Endodermal cell (in vitro differentiated cells): ENCODE data around the gene CTRB2. TPM values are rescaled to one million over a fixed set of nuclear protein-coding genes. Genes with fewer than 3 reads are reported as not detected.

Experiments
- DNase-seq: peaks from one replicate; pipeline ENCODE4 v3.0.0-alpha.2; 2017
- H3K27ac ChIP-seq: 2 replicates; pipeline ENCODE4 v1.5.1; 2013; ENCODE audit warnings: mild to moderate bottlenecking, low read depth, low read length, moderate library complexity
- H3K27me3 ChIP-seq: 2 replicates; pipeline ENCODE4 v1.6.1; 2013; ENCODE audit warnings: mild to moderate bottlenecking, low read length, moderate library complexity; ENCODE audit not compliant: insufficient read depth, control insufficient read depth, poor library complexity, severe bottlenecking
- H3K36me3 ChIP-seq: 2 replicates; pipeline ENCODE4 v1.7.0; 2013; ENCODE audit warnings: mild to moderate bottlenecking, low read length, moderate library complexity; ENCODE audit not compliant: control insufficient read depth, insufficient read depth
- H3K4me1 ChIP-seq: one replicate; pipeline ENCODE4 v1.7.0; 2013; ENCODE audit warnings: low read length; ENCODE audit not compliant: control insufficient read depth, insufficient read depth
- H3K4me3 ChIP-seq: 2 replicates; pipeline ENCODE4 v1.5.1; 2013; ENCODE audit warnings: mild to moderate bottlenecking, low read length, moderate library complexity
- H3K9ac ChIP-seq: 2 replicates; pipeline ENCODE4 v1.6.1; 2013; ENCODE audit warnings: mild to moderate bottlenecking, low read length, moderate library complexity; ENCODE audit not compliant: poor library complexity, severe bottlenecking; ENCODE audit errors: extremely low read depth
- H3K9me3 ChIP-seq: 2 replicates; pipeline ENCODE4 v1.6.1; 2013; ENCODE audit warnings: mild to moderate bottlenecking, low read length, moderate library complexity; ENCODE audit not compliant: control insufficient read depth
- H3K27ac Mint-ChIP-seq: 2 replicates; pipeline ENCODE4 v1.8.0; 2020; ENCODE audit warnings: mixed read lengths
- H3K27me3 Mint-ChIP-seq: 2 replicates; pipeline ENCODE4 v1.8.0; 2021; ENCODE audit warnings: mild to moderate bottlenecking, mixed read lengths; ENCODE audit not compliant: insufficient read depth
- H3K36me3 Mint-ChIP-seq: 2 replicates; pipeline ENCODE4 v1.8.0; 2020; ENCODE audit warnings: low read depth, mixed read lengths
- H3K4me1 Mint-ChIP-seq: 2 replicates; pipeline ENCODE4 v1.8.0; 2020; ENCODE audit warnings: mixed read lengths
- H3K4me3 Mint-ChIP-seq: 2 replicates; pipeline ENCODE4 v1.8.0; 2020; ENCODE audit warnings: mild to moderate bottlenecking, moderate library complexity, mixed read lengths
- H3K9me3 Mint-ChIP-seq: 2 replicates; pipeline ENCODE4 v1.8.0; 2020; ENCODE audit warnings: mild to moderate bottlenecking, mixed read lengths
- WGBS, 2 experiments: methylation state at CpG; one replicate each; pipeline versions ENCODE4 v1.1.5 to v1.1.7; 2013; ENCODE audit warnings: missing lambda C conversion rate in 2 of 2, mixed read lengths in 1 of 2; ENCODE audit not compliant: insufficient coverage in 1 of 2, insufficient read length in 1 of 2; 5-methylcytosine and 5-hydroxymethylcytosine counted together
- total RNA-seq, 2 donors: library from RNA; stranded (reverse); fragmentation: NEBNext Ultra II Directional in 1 of 2; extraction: Animal tissue kit (Norgen Biotek cat#: 25700) in 1 of 2; gene quantifications; 2 replicates in 1 of 2; 3 replicates in 1 of 2; pipeline ENCODE4 v1.2.1, GENCODE V29; 2021
- TF ChIP-seq, protein P1 (sequence below): fragments of 200-600 bp; sonication (generic); conservative IDR thresholded peaks from 2 replicates; pipeline ENCODE4 v1.5.0; 2021; ENCODE audit warnings: antibody characterized with exemption, mild to moderate bottlenecking

The CTRB2 gene
- total RNA-seq, 2 donors from 2014 or later = not detected

DNA sequence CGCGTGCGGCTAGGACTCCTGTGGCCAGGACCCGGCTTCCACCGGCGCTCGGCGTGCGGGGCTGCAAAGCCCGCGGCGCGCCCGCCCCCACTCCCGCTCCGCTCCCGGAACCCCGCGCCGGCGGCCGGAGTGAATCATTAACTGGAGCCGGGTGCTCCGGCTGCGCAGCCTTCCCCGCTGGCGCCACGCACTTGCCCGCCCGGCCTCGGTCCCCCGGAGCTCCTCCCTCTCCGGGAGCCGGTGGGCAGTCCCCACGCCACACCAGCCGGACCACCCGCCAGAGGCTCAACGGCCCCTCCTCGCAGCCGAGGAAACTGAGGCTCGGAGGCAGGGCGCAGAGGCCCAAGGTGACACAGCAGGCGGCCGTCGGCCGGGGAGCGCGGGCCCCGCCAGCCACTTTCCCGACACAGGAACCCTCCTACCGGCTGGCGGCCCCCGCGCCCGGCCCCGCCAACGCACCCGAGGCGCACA, 43.9 kb upstream of the CTRB2 start:
- H3K36me3 ChIP-seq = no peaks in the 10 kb centered on the region
- peak overlapping the region; percentile 78 for H3K27ac Mint-ChIP-seq
- H3K4me3 Mint-ChIP-seq = peak overlapping the region; percentile 74
- H3K9me3 Mint-ChIP-seq = no peaks in the 10 kb centered on the region
- peaks cover 19% of the 10 kb centered on the region for H3K4me1 ChIP-seq
- H3K4me1 Mint-ChIP-seq = peaks cover 34% of the 10 kb centered on the region
- H3K27ac ChIP-seq = peak overlapping the region; percentile 44
- no peaks in the 10 kb centered on the region for H3K9me3 ChIP-seq
- WGBS, 2 experiments = 0 to 1% methylated on average over 17 to 59 of the region's 59 CpGs
- TF ChIP-seq, protein P1, sequence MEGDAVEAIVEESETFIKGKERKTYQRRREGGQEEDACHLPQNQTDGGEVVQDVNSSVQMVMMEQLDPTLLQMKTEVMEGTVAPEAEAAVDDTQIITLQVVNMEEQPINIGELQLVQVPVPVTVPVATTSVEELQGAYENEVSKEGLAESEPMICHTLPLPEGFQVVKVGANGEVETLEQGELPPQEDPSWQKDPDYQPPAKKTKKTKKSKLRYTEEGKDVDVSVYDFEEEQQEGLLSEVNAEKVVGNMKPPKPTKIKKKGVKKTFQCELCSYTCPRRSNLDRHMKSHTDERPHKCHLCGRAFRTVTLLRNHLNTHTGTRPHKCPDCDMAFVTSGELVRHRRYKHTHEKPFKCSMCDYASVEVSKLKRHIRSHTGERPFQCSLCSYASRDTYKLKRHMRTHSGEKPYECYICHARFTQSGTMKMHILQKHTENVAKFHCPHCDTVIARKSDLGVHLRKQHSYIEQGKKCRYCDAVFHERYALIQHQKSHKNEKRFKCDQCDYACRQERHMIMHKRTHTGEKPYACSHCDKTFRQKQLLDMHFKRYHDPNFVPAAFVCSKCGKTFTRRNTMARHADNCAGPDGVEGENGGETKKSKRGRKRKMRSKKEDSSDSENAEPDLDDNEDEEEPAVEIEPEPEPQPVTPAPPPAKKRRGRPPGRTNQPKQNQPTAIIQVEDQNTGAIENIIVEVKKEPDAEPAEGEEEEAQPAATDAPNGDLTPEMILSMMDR = no peak
- peak; percentile 73 for DNase-seq
- peak overlapping the region; percentile 85 for H3K4me3 ChIP-seq
- no peaks in the 10 kb centered on the region for H3K27me3 ChIP-seq
- H3K36me3 Mint-ChIP-seq = no peaks in the 10 kb centered on the region
- peak overlapping the region; percentile 68 for H3K9ac ChIP-seq
- H3K27me3 Mint-ChIP-seq = no peaks in the 10 kb centered on the region

DNA sequence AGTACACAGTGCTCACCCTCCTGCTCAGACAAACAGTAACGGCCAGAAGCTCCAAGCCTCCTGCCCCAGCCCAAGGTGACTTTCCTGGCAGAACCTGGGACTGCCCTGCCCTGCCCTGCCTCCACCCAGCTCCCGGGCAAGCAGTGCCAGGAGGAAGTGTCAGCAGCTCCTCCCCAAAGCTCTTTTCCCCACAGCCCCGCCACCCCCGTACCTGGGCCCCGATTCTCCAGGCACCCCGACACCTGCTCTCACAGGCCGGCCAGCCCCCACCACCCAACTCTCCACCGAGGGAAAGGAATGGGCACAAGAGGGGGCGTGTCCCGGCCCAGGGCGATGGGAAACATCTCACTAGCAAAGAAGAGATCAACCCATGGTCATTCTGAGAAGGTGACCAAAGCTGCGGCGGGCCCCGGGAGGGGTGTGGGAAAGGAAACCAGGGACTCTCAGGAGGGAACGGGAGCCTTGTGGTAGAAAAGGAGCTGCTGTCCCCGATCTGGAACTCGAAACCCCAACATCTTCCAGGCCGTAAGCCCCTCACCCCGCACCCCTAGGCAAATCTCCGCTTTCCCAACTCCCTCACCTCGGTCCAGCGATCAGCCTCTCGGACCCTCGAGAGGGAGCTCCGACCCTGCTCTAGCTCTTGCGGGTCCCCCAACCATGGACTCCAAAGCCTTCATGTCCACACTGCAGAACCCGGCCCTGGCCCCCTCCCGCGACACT, 43.3 kb upstream of the CTRB2 start:
- Mint-ChIP-seq H3K9me3 (no peaks in the 10 kb centered on the region), H3K4me3 (peak overlapping the region; percentile 74), H3K27ac (peak overlapping the region; percentile 78), H3K27me3 (no peaks in the 10 kb centered on the region), H3K36me3 (no peaks in the 10 kb centered on the region), H3K4me1 (peaks cover 34% of the 10 kb centered on the region)
- DNase-seq = no peak
- no peak overlapping the region for H3K27ac ChIP-seq
- TF ChIP-seq, protein P1 = no peak
- WGBS, 2 experiments = 14 to 20% methylated on average over 12 to 29 of the region's 29 CpGs
- H3K4me1 ChIP-seq = peaks cover 21% of the 10 kb centered on the region
- peak overlapping the region; percentile 85 for H3K4me3 ChIP-seq
- no peaks in the 10 kb centered on the region for H3K27me3 ChIP-seq
- H3K9me3 ChIP-seq = no peaks in the 10 kb centered on the region
- H3K9ac ChIP-seq = peak overlapping the region; percentile 68
- H3K36me3 ChIP-seq = no peaks in the 10 kb centered on the region

DNA sequence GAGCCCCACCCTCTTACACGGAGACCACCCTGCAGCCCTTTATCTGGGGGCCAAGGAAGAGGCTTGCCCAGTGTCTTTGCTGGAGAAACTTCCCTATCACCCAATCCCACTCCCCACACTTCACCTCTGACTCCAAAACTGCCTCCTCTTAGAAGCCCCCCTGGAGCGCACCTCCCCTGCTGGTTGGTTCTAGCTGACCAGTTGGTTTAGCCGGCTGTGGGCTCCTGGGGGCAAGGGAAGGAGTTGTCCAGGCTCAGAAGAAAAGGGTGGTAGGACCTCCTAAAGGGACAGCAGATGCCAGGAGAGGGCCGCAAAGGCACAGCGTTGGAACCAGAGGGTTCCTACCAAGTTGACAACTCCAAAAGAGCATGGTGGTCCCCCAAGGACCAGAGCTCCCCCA, 42.5 kb upstream of the CTRB2 start:
- Histone ChIP-seq H3K4me1 (peaks cover 26% of the 10 kb centered on the region), H3K9ac (no peak overlapping the region), H3K4me3 (peak overlapping the region; percentile 85), H3K36me3 (no peaks in the 10 kb centered on the region), H3K27me3 (no peaks in the 10 kb centered on the region), H3K9me3 (no peaks in the 10 kb centered on the region), H3K27ac (no peak overlapping the region)
- DNase-seq = no peak
- Mint-ChIP-seq H3K4me1 (peaks cover 31% of the 10 kb centered on the region), H3K27ac (no peak overlapping the region), H3K4me3 (peak overlapping the region; percentile 74), H3K9me3 (no peaks in the 10 kb centered on the region), H3K27me3 (no peaks in the 10 kb centered on the region), H3K36me3 (no peaks in the 10 kb centered on the region)
- TF ChIP-seq, protein P1 = no peak
- 81 to 86% methylated on average over 4 to 5 of the region's 5 CpGs for WGBS, 2 experiments
